GM21576 (cell line): ENCODE results near the gene ADAM12.

Experiments used
- ATAC-seq: cut with Tn5 transposase; IDR thresholded peaks from one replicate; pipeline ENCODE4 v1.9.1; 2021; ENCODE audit warnings: mild to moderate bottlenecking, moderate library complexity; ENCODE audit not compliant: unreplicated experiment

The ADAM12 gene

DNA sequence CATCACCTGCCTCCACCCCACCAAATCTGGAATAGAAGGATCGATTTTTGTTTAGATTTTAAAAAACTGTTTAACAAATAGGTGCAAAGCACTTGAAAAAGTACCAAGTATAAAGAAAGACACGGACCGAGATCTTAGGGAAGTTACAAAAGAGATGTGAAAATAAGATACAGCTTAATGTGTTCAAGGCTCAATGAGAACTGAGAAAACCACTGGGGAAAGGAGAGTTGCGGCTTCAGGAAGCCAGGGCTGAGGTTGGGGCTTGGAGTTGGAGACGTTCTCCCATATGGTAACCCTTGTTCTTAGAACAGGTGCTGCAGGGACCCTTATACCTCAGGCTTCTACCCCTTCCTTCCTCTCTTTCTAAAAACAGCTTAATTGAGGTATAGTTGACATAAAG lies 351.8 kb downstream of the ADAM12 start:
- peak; percentile 52 for ATAC-seq

DNA sequence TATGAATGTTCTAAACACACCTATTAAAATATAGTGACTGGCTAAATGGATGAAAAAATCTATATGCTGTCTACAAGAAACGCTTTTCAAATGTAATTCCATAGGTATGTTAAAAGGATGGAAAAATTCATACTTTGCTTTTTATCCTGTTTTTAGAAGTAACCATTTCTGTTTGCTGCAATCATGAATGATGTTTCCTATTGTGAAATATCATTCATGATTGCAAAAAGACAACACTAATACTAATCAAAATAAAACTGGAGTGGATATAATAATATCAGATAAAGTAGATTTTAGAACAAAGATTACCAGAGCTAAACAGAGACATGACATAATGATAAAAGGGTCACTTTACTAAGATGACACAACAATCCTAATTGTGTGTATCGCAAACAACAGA lies 353.7 kb downstream of the ADAM12 start:
- ATAC-seq, result no peak

DNA sequence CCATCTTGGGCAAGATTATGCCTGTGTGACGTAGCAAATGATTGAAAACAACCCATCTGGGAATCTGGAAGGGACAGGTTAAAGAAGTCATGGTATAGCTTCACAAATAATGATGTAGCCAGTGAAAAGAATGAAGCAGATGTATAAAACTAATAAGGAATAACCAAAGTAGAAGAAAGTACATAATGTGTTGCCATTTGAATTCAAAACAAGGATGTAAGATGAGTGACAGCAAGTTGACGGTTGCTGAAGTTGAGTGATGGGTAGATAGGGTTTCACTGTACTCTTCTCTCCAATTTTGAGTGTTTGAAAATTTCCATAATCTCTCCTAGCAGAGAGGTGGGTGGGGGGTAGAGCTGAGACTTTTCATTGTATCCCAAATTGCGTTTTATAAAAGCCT lies 358.3 kb downstream of the ADAM12 start:
- no peak for ATAC-seq

DNA sequence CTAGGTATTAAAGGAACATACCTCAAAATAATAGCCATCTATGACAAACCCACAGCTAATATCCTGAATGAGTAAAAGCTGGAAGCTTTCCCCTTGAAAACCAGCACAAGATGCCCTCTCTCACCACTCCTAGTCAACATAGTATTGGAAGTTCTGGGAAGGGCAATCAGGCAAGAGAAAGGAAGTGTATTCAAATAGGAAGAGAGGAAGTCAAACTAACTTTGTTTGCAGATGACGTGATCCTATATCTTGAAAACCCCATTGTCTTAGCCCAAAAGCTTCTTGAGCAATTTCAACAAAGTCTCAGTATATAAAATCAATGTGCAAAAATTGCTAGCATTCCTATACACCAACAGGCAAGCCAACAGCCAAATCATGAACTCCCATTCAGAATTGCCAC lies 360.6 kb downstream of the ADAM12 start:
- ATAC-seq, result no peak

DNA sequence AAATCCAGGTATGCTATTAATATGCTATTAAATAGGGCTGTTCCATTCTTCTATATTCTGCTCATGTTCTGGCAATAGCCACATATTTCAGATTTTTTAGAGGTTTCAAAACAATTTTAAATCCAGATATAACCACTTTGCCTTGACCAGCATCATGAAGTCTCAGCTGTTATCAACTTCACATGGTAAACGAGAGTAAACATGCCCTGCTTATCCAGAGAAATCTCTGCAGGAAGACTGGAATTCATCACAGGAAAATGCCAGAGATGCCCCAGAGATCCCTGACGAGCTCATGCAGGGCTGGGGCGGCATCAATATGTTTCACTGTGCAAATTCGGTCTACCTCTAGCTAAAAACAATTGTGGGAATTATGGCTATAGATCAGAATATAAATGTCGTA lies 365.4 kb downstream of the ADAM12 start:
- ATAC-seq, result no peak

DNA sequence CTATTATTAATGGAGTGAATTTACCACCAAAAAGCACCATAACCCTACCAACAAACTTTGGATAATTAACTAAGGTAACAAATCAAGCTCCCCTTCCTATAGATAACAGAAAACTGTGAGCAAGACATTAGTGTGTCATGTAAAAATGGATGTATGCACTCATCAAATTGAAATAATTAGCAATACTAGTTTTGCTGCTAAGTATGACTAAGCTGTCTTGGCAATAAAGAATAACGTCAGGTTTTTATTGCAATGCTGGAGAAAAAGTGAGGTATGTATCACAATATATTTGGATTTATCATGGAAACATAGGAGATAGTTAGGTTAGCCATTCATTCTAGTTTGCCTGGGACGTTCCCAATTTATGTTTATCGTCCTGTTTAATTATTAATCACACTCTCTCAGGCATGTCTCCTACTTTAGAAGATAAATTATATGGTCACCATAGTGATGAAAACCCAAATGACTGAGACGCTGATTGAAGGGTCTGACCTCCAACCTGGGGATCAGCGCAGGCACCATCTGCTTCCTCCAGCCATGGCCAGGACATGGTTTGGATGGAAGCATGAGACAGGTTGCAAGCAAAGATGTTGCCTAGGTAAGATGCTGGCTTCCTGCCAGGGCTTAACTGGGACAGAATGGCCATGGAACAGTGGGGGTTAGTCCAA lies 366.3 kb downstream of the ADAM12 start:
- ATAC-seq, result no peak

DNA sequence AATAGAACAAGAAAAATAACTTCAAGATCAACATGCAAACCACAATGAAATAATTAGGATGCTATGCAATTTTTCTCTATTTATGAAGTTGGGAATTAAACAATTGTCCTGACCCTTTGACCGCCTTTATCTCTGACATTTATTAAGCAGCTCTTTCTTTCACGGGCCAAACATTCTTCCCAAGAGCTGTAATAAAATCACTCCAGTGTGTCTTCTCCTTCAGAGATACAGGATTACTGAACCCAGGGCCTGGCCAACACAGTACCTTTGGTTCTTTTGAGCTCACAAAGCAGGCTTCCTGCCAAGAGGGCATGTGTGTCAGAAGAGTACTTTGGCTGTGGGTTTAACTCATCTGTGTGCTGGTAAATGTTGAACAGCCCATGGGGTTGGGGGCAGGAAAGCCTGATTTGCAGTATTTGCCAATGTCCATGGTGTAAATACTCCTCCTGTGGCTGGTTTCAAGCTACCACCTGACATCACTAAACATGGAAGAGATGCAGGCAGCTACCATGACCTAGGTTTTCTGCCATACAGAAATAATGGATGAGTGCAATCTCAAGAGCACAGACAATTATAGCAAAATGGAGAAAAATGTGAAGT lies 370.2 kb downstream of the ADAM12 start:
- no peak for ATAC-seq

DNA sequence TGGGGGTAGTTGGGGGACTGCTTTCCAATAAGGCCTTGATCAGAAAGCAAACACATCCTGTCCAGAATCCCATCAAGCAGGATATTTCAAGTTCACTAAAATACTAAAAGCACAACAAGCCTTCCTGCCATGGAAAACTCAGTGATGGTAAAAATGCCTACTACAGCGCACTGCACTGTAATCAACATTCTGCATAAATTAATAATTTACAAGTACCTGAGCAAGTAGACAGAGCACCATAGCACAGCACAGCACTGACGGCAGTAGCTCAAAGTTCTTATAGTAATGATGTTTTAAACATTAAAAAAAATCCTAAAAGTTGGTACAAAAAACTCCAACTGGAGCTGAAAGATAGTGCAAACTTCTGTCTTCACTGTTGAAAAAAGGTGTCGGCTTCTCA lies 371.4 kb downstream of the ADAM12 start:
- no peak for ATAC-seq

DNA sequence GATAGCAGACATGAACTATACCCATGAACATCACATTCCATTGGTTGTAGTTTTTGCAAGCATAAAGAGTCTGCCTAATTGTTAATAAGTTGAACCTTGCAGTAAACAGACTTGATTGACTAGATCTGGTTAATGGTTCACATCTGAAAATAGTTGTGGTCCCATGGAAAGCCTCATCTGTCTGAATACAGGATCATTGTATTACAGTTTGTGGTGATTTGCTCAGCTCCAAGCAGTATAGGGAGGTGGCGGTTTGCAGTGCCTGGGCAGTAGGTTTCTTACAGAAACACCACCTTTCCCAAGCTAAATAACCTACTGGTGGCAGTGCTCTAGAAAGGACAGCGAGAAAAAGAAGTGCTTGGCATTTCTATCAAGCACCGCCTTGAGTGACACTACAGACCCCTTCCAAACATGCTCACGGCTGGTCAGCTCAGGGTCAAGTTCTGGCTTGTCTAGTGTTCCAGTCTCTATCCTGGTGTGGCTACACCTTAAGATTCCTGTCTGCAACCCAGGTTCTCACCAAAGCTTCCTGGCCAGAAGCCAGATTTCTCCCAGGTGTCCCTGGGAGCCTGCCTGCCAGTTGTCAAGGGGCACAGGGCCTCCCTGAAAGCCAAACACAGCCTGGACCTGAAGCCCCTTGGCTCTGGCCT lies 372.0 kb downstream of the ADAM12 start:
- no peak for ATAC-seq

DNA sequence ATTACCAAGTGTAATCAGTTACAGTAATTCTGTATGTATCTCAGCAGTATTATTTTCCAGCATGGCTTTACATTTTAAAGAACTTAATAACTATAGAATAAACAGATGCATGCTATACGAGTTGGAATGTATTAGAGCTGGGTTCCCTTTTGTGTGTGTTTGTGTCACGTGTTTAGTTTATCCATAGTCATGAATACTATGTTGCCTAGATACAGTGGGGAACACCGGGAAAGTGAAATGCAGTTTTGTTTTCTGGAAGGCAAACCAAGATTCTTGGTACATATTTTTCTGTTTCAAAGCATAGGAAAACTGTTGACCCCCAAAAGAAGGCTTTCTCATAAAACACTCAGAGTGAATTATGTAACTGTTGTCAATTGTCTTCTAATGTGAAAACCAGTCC lies 372.9 kb downstream of the ADAM12 start:
- no peak for ATAC-seq

DNA sequence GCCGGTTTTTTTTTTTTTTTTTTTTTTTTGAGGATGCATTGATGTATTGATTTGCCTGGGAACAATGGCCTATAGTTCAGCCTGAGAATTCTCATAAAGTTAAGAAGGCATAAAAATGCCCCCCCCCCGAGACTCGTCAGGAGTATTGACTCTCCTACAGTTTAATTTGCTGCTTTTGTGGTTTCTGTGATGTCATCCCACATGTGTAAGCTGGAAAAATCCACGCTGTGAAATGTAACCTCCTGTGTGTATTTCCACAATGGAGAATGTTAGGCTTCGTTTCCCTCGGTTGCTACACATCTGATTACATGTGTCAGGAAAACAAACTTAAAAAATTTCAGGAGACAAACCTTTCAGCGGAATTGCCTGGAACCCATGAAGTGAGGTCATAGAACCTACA lies 374.0 kb downstream of the ADAM12 start:
- no peak for ATAC-seq

DNA sequence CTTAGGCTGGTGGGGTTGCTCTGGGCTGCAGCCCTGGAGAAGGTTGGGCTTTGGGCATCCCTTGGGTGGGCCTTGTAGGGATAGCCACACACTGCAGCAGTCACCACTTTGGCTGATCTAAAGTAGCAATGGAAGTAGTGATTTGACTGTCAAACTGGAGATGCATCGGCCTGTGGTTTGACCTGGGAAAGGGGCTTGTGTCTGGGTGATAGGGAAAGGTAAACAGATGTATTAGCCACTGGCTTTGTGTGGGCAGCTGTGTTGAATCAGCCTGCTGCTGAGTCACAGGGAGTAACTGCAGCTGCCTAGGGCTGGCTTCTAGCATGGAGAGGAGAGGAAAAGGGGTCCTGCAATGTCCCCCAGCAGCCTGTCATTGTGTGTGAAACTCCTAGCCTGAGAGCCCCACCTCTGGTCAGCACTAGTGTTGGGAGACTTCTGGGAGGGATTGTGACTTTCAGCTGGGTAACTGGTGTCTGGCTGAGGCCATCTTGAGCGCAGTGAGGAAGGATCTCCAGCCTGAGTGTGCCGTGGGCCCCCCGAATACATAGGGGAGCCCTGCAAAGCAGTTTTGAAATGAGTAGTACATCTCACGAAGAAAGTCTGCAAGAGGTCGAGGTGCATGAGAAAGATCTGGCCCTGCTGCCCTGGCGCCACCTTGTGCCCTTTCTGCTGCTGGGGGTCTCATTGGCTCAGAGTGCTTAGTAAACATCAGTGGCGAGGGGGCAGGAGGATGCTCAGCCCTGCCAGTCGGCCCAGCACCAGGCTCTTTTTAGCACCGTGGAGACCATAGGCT lies 374.6 kb downstream of the ADAM12 start:
- peak; percentile 72 for ATAC-seq

DNA sequence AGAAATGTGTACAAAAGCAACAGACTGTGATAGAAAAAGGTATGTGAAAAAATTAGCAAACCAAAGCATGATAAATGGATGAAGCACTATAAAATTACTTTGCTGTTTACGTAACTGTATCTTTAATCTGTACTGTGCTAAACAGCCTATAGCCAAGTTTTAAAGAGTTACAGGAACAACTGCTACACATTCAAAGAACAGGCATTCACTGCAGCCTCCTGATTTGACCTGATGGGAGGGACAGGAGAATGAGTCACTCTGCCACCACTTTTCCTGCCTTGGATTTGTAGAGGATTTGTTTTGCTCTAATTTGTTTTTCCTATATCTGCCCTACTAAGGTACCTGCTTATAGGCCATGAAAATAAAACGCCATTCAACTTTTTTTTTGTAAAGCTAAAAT lies 375.8 kb downstream of the ADAM12 start:
- ATAC-seq, result no peak

DNA sequence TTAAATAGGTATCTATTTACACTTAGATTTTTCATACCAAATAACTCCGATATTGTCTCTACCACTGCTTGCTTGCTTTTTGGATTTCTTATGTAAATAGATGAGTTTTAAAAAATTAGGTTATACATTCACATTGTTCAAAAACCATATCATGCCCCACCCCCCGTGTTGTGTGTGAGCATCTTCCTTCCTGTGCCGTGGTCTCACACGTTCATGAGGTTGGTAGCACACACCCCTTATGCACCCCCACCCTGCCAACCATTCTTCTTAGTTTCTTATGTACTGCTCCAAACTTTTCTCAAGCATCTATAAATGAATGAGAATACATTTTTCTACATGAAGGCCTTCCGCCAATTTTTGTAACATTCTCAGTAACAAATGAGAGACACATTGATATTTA lies 376.3 kb downstream of the ADAM12 start:
- no peak for ATAC-seq

DNA sequence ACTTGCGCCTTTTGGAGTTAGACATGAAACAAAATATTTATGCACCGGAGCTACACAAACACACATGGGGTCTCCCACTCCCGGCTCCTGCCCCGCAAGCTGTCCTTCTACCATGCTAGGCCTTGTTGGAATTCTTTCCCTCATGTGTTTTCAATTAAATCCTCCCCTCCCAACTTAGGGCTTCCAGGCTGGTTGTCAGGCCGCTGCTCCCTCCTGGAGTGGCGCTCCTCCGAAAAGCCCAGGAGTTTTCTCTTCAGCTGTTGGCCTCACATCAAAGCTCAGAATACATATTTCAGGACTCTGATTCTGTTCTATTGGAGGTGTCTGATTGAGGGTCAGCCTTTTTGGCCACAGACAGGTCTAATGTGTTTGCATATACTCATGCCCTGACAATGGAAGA lies 378.6 kb downstream of the ADAM12 start:
- no peak for ATAC-seq

DNA sequence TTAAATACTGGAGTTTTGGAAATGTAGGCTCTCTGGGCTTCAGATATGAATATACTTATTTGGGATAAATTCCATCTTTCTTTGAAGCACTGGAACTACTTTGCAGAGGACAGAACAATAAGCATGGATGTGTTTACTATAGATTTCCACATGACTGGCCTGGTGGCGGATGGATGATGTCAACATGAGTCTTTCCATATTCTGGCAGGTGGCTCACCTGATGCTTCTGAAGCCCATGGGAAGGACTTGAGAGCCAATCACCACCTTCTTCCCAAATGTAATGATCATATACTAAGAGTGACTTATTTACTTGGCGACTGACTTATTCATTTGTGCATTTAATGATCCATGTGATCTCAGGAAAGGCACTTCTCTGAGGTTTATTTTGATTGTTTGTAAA lies 381.4 kb downstream of the ADAM12 start:
- ATAC-seq, result no peak

DNA sequence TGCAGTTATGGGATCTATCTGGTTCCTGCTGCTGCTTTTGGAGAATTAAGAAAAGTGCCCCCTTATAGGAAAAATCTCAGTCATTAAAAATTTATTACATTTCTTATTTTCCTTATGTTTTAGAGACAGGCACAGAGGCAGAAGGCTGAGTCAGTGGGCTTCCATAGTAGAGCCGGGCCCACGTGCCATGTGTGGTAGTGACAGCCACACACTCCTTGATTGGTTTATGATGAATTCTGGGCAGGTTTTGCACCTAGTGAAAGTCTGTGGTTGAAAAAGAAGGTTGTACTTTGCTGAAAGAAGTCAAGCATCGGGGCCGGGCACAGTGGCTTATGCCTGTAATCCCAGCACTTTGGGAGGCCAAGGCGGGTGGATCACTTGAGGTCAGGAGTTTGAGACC lies 382.0 kb downstream of the ADAM12 start:
- no peak for ATAC-seq

DNA sequence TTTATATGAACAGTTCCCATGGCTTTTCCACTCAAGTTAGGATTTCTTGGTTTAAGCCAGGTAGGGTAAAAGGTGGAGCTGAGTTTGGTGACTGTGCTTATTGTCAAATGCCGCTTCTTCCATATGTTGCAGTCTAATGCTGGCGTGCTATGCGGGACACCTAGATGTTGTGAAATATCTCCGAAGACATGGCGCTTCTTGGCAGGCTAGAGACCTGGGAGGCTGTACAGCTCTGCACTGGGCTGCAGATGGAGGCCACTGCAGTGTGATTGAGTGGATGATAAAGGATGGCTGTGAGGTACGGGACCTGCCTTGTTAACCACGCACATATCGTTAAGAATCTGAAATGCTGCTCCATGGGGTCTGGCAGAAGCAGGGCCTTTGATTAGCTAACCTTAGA lies 383.5 kb downstream of the ADAM12 start:
- no peak for ATAC-seq

DNA sequence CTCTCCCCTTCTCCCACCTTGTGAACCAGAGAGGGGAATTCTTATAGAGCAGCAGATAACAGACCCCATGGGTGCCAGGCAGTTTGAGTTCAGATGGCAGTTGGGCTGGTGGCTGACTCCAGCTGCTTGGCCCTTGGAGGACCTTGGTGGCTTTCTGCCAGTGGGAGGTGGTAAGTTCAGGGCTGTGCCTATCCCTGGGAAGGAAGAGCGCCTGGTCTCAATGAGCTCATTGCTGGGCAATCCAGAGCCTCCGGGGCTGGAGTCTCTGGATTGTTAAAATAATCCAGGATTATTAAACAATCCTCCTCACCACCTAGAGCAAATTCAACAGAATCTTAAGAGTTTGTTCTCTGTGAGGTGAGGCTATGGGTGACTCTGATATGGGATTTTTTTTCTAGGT lies 386.7 kb downstream of the ADAM12 start:
- no peak for ATAC-seq

DNA sequence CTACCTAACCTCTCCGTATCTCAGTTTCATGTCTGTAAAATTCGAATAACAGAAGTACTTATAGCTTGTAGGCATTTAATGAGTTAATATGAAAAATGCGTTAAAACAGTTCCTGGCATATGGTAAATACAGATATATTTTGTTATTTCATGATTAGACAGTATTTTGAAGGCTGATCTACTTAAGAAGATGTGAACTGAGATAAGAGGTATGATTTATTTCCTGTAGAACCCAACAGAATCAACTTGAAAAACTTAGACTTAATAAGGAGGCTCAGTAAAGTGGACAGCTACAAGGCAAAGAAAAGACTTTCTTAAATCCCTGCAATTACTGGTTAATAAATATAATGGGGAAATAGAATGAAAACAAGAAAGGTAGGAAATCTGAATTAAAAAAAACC lies 388.6 kb downstream of the ADAM12 start:
- ATAC-seq, result no peak

DNA sequence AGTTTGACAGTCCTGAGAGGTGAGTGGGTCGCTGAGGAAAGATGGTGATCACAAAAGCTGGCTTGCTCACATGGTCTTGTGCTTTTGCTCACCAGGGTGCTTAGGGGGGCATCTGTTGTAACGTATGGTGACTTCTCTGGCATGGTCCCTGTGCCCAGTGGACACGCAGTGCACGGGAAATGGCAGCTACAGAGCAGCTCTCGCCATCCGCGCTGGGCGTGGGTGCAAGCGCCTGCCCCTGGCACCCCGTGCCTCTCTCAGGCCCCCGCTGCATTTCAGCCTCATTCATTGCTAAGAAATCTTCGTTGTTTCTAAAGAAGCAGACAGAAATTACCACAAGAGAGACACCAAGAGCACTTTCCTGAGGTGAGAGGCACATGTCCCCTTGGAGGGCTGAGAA lies 390.7 kb downstream of the ADAM12 start:
- ATAC-seq, result no peak
